ENCODE data around the gene ORAI3. TPM values are rescaled to one million over a fixed set of nuclear protein-coding genes. Genes with fewer than 3 reads are reported as not detected.
"Not testable (repeated sequence)": the region's sequence is repeated elsewhere in the genome, so short reads cannot be mapped to it uniquely, and the experiment has no call there.

Gene ORAI3
- total RNA-seq, 1 donor from 2014 or later = 12.2 TPM

DNA sequence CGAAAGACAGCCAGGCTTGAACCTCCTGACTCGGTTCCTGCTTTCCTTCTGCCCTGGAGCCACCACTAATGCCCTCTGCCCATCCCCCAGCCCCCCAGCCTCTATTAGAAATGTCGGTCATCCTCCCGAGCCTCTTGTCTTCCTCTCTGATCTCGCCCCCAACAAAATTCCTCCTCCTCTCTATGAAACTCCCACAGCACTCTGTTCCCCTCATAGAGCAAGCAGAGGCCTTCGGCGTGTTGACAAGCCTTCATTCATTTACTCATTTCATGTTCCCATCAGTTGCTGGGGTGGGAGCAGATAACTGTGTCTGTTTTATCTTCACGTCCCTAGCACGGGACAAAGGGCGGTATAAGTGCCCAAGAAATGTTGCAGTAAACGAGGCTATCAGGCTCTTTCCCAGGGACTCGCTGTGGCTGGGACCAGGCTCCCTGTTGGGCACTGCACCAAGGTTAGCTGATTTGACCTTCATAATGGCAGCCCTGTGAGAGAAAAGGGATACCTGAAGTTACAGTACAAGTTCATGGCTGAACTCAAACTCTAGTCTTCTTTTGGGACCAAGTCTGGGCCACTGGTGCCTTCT is 17.7 kb upstream of the ORAI3 start:
- DNase-seq = no peak
- H3K4me3 ChIP-seq = no peak overlapping the region
- H3K9me3 ChIP-seq (replicated peaks) = no peaks in the 10 kb centered on the region
- intact Hi-C loops (cut with micrococcal nuclease) = no loop called here
- no peak for TF ChIP-seq CTCF (IDR thresholded peaks at IDR 0.05; ENCODE audit: borderline replicate concordance)
- H3K27ac ChIP-seq (replicated peaks) = peak overlapping the region; percentile 83
- peaks cover 33% of the 10 kb centered on the region for H3K36me3 ChIP-seq
- no peaks in the 10 kb centered on the region for H3K27me3 ChIP-seq (ENCODE audit: low read depth)
- H3K4me1 ChIP-seq = peaks cover 17% of the 10 kb centered on the region

GRCh38 chr16:30934827-30935557 is 13.9 kb upstream of the ORAI3 start:
- no peak overlapping the region for H3K4me3 ChIP-seq
- intact Hi-C loops (cut with micrococcal nuclease) = no loop called here
- no peak overlapping the region for H3K27ac ChIP-seq (replicated peaks)
- no peaks in the 10 kb centered on the region for H3K9me3 ChIP-seq (replicated peaks)
- H3K27me3 ChIP-seq (ENCODE audit: low read depth) = no peaks in the 10 kb centered on the region
- no peak for DNase-seq
- TF ChIP-seq CTCF (IDR thresholded peaks at IDR 0.05; ENCODE audit: borderline replicate concordance) = peak; percentile 54
- peaks cover 25% of the 10 kb centered on the region for H3K4me1 ChIP-seq
- peaks cover 37% of the 10 kb centered on the region for H3K36me3 ChIP-seq

DNA sequence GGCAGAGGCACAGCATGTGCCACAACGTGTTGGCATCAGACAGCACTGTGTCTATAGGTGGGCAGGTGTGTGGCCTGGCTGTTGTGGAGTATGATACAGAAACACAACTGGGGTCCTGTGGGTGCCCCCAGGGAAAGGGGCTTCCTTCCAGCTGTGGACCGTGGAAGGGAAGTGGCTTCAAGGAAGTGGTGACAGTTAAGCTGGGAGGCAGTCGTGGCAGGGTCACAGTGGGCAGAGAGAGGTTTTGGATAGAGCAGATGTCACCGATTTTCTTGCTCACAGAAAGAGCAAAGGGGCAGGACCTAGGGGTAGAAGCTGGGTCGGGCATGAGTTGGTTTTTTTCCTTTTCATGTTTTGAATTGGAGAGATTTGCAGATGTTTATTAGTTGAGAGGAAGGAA is 11.2 kb upstream of the ORAI3 start:
- Histone ChIP-seq H3K4me3 (no peak overlapping the region), H3K27ac (replicated peaks) (peak overlapping the region; percentile 30), H3K4me1 (peaks cover 21% of the 10 kb centered on the region), H3K27me3 (ENCODE audit: low read depth) (no peaks in the 10 kb centered on the region), H3K36me3 (peaks cover 19% of the 10 kb centered on the region), H3K9me3 (replicated peaks) (no peaks in the 10 kb centered on the region)
- intact Hi-C loops (cut with micrococcal nuclease) = no loop called here
- TF ChIP-seq CTCF (IDR thresholded peaks at IDR 0.05; ENCODE audit: borderline replicate concordance) = no peak
- DNase-seq = no peak

GRCh38 chr16:30939571-30939970 is 9.3 kb upstream of the ORAI3 start:
- DNase-seq; intact Hi-C loops (cut with micrococcal nuclease); H3K9me3 ChIP-seq (replicated peaks): not testable (repeated sequence)

GRCh38 chr16:30941600-30942425 is 7.1 kb upstream of the ORAI3 start:
- H3K9me3 ChIP-seq (replicated peaks) = no peaks in the 10 kb centered on the region
- no peaks in the 10 kb centered on the region for H3K27me3 ChIP-seq (ENCODE audit: low read depth)
- peaks cover 21% of the 10 kb centered on the region for H3K4me1 ChIP-seq
- H3K27ac ChIP-seq (replicated peaks) = peak overlapping the region; percentile 28
- H3K4me3 ChIP-seq = no peak overlapping the region
- intact Hi-C loops (cut with micrococcal nuclease) = no loop called here
- H3K36me3 ChIP-seq = peaks cover 24% of the 10 kb centered on the region
- peak; percentile 77 for DNase-seq
- peak; percentile 92 for TF ChIP-seq CTCF (IDR thresholded peaks at IDR 0.05; ENCODE audit: borderline replicate concordance)

More at GRCh38 chr16:30939571-30939970, 9.3 kb upstream of the ORAI3 start:
- not testable (repeated sequence) for H3K4me3 ChIP-seq; H3K27me3 ChIP-seq (ENCODE audit: low read depth); H3K27ac ChIP-seq (replicated peaks)
- Histone ChIP-seq H3K4me1 (peaks cover 21% of the 10 kb centered on the region), H3K36me3 (peaks cover 18% of the 10 kb centered on the region)
